ENCODE results near the gene GORASP2.

- TF ChIP-seq POLR2AphosphoS5 (IDR thresholded peaks at IDR 0.05; ENCODE audit: low read depth, low read length), result no peak
- TF ChIP-seq POLR2A (IDR thresholded peaks at IDR 0.05; ENCODE audit: low read depth, low read length), result no peak
- no peak for TF ChIP-seq TAF1 (IDR thresholded peaks at IDR 0.05; ENCODE audit: low read depth, low read length)
Observed at GRCh38 chr2:170917957-170918356, 11.1 kb upstream of the GORASP2 start.
